Chondrocyte (in vitro differentiated cells): ENCODE measurements around the gene FAM120A. TPM values are rescaled to one million over a fixed set of nuclear protein-coding genes. Genes with fewer than 3 reads are reported as not detected.
A peak's percentile ranks its signal among the peaks of the same experiment; 100 is the strongest.

Source experiments
- DNase-seq: peaks from one replicate; pipeline ENCODE4 v3.0.0; 2021; ENCODE audit warnings: mixed read lengths, low spot score
- H3K27ac Mint-ChIP-seq: one replicate; pipeline ENCODE4 v1.8.0; 2021; ENCODE audit warnings: mild to moderate bottlenecking, moderate library complexity, mixed read lengths; ENCODE audit not compliant: unreplicated experiment
- H3K27me3 Mint-ChIP-seq: 2 replicates; pipeline ENCODE4 v1.8.0; 2021; ENCODE audit warnings: low read depth, mixed read lengths
- H3K36me3 Mint-ChIP-seq: 2 replicates; pipeline ENCODE4 v1.8.0; 2021; ENCODE audit warnings: low read depth, mixed read lengths
- H3K4me1 Mint-ChIP-seq: 2 replicates; pipeline ENCODE4 v1.8.0; 2021; ENCODE audit warnings: low read depth, mild to moderate bottlenecking, mixed read lengths
- H3K4me3 Mint-ChIP-seq: one replicate; pipeline ENCODE4 v1.8.0; 2021; ENCODE audit warnings: mild to moderate bottlenecking, moderate library complexity, mixed read lengths; ENCODE audit not compliant: unreplicated experiment
- H3K9me3 Mint-ChIP-seq: 2 replicates; pipeline ENCODE4 v1.8.0; 2021; ENCODE audit warnings: low read depth, mixed read lengths
- CTCF ChIP-seq: fragments of 200-600 bp; sonication (generic); IDR thresholded peaks from 2 replicates; pipeline ENCODE4 v1.5.0; 2021; ENCODE audit warnings: antibody characterized with exemption, mild to moderate bottlenecking, moderate library complexity
- total RNA-seq: library from RNA; stranded (reverse); gene quantifications from 3 replicates; pipeline ENCODE4 v1.2.1, GENCODE V29; 2021

FAM120A gene
- total RNA-seq, 1 donor from 2014 or later, result 89.9 TPM

- no peak overlapping the region for H3K4me3 Mint-ChIP-seq
- peaks cover 12% of the 10 kb centered on the region for H3K4me1 Mint-ChIP-seq
- TF ChIP-seq CTCF, result no peak
- H3K9me3 Mint-ChIP-seq, result peaks cover 3% of the 10 kb centered on the region
- no peak overlapping the region for H3K27ac Mint-ChIP-seq
- peaks cover 20% of the 10 kb centered on the region for H3K36me3 Mint-ChIP-seq
- no peaks in the 10 kb centered on the region for H3K27me3 Mint-ChIP-seq
- no peak for DNase-seq
These were observed 3.8 kb upstream of the FAM120A start for GRCh38 chr9:93447655-93448054.

GRCh38 chr9:93451849-93452709, 594 bp downstream of the FAM120A start:
- DNase-seq, result peak; percentile 92
- Mint-ChIP-seq H3K9me3 (no peaks in the 10 kb centered on the region), H3K27ac (peak overlapping the region; percentile 96), H3K27me3 (no peaks in the 10 kb centered on the region), H3K36me3 (peaks cover 9% of the 10 kb centered on the region), H3K4me1 (peaks cover 40% of the 10 kb centered on the region), H3K4me3 (peak overlapping the region; percentile 86)
- peak; percentile 29 for TF ChIP-seq CTCF

- no peak for TF ChIP-seq CTCF
- peaks cover 3% of the 10 kb centered on the region for H3K36me3 Mint-ChIP-seq
- H3K4me3 Mint-ChIP-seq, result peak overlapping the region; percentile 86
- peak overlapping the region; percentile 94 for H3K27ac Mint-ChIP-seq
- H3K27me3 Mint-ChIP-seq, result no peaks in the 10 kb centered on the region
- no peaks in the 10 kb centered on the region for H3K9me3 Mint-ChIP-seq
- H3K4me1 Mint-ChIP-seq, result peaks cover 40% of the 10 kb centered on the region
- no peak for DNase-seq
These were observed 1.2 kb downstream of the FAM120A start for GRCh38 chr9:93452710-93453046.

GRCh38 chr9:93453047-93453914, 1.8 kb downstream of the FAM120A start, which contains the start of gene FAM120AOS:
FAM120AOS (minus strand) TSS chr9:93453581; CDS start chr9:93452709, 872 bp downstream.
- Mint-ChIP-seq H3K9me3 (no peaks in the 10 kb centered on the region), H3K36me3 (no peaks in the 10 kb centered on the region), H3K4me3 (peak within 1 kb of the TSS; percentile 86), H3K4me1 (peaks cover 43% of the 10 kb centered on the region), H3K27me3 (no peaks in the 10 kb centered on the region), H3K27ac (peak within 1 kb of the TSS; percentile 94)
- no peak for TF ChIP-seq CTCF
- DNase-seq, result peak; percentile 94

- no peaks in the 10 kb centered on the region for H3K27me3 Mint-ChIP-seq
- H3K27ac Mint-ChIP-seq, result peak overlapping the region; percentile 37
- DNase-seq, result no peak
- H3K36me3 Mint-ChIP-seq, result no peaks in the 10 kb centered on the region
- peaks cover 56% of the 10 kb centered on the region for H3K4me1 Mint-ChIP-seq
- no peak overlapping the region for H3K4me3 Mint-ChIP-seq
- TF ChIP-seq CTCF, result no peak
- H3K9me3 Mint-ChIP-seq, result no peaks in the 10 kb centered on the region
These were observed 4.5 kb downstream of the FAM120A start for GRCh38 chr9:93456022-93456421.
